ENCODE results near the gene ITPR2.

ITPR2 gene

GRCh38 chr12:26399381-26399780 is 433.6 kb downstream of the ITPR2 start:
- CTCF ChIA-PET: interaction anchor here (0.7 kb wide), 1 partner anchor 12 kb away, joined by 4 read pairs; no protein-coding TSS in a partner anchor
- POLR2A ChIA-PET (ENCODE audit: low non-redundant PET): no interaction called here
- TF ChIP-seq CTCF (conservative IDR thresholded peaks at IDR 0.05; ENCODE audit: low read depth): no peak
- DNase-seq (ENCODE audit: low spot score): no peak
- H3K27ac ChIP-seq: no peak overlapping the region

GRCh38 chr12:26396402-26396801 is 436.6 kb downstream of the ITPR2 start:
- no peak for DNase-seq (ENCODE audit: low spot score)
- ChIA-PET POLR2A (ENCODE audit: low non-redundant PET) (no interaction called here), CTCF (interaction anchor here (0.6 kb wide), 1 partner anchor 23 kb away, joined by 4 read pairs; no protein-coding TSS in a partner anchor)
- no peak overlapping the region for H3K27ac ChIP-seq
- no peak for TF ChIP-seq CTCF (conservative IDR thresholded peaks at IDR 0.05; ENCODE audit: low read depth)

- no peak for TF ChIP-seq CTCF (conservative IDR thresholded peaks at IDR 0.05; ENCODE audit: low read depth)
- H3K27ac ChIP-seq: no peak overlapping the region
- no peak for DNase-seq (ENCODE audit: low spot score)
- ChIA-PET CTCF (no interaction called here), POLR2A (ENCODE audit: low non-redundant PET) (no interaction called here)
These were observed 443.7 kb downstream of the ITPR2 start for GRCh38 chr12:26389343-26389742.

- H3K27ac ChIP-seq: no peak overlapping the region
- CTCF ChIA-PET: interaction anchor here (0.6 kb wide), 1 partner anchor 16 kb away, joined by 4 read pairs; no protein-coding TSS in a partner anchor
- TF ChIP-seq CTCF (conservative IDR thresholded peaks at IDR 0.05; ENCODE audit: low read depth): no peak
- no peak for DNase-seq (ENCODE audit: low spot score)
- POLR2A ChIA-PET (ENCODE audit: low non-redundant PET): no interaction called here
These were observed 448.5 kb downstream of the ITPR2 start for GRCh38 chr12:26384536-26384935.

- no peak overlapping the region for H3K27ac ChIP-seq
- ChIA-PET POLR2A (ENCODE audit: low non-redundant PET) (no interaction called here), CTCF (no interaction called here)
- DNase-seq (ENCODE audit: low spot score): no peak
- TF ChIP-seq CTCF (conservative IDR thresholded peaks at IDR 0.05; ENCODE audit: low read depth): no peak
These were observed 450.0 kb downstream of the ITPR2 start for GRCh38 chr12:26383041-26383440.

- POLR2A ChIA-PET (ENCODE audit: low non-redundant PET): no interaction called here
- CTCF ChIA-PET: no interaction called here
- H3K27ac ChIP-seq: no peak overlapping the region
- DNase-seq (ENCODE audit: low spot score): no peak
- no peak for TF ChIP-seq CTCF (conservative IDR thresholded peaks at IDR 0.05; ENCODE audit: low read depth)
These were observed 452.1 kb downstream of the ITPR2 start for GRCh38 chr12:26380897-26381296.

Measured in RWPE1 (cell line).